Calu3 (cell line): ENCODE results near the gene CHRNA4. TPM values are rescaled to one million over a fixed set of nuclear protein-coding genes. Genes with fewer than 3 reads are reported as not detected.

Source experiments
- BruUV-seq: library from RNA; stranded (reverse); fragments of 400-500 nt; replicated peaks from 2 replicates; lab custom pipeline; 2021; lab: Mats Ljungman, UMichigan
- CTCF ChIA-PET: fragments of 300-600 bp; sonication (Branson Sonifier 250); formaldehyde crosslinking; loops from one replicate; lab custom pipeline; 2022; ENCODE audit warnings: antibody characterized with exemption; lab: Charles Lee
- DNase-seq: peaks from one replicate; pipeline ENCODE4 v3.0.0; 2022
- H3K27ac Mint-ChIP-seq: one replicate; pipeline ENCODE4 v1.8.0; 2022; ENCODE audit warnings: mixed read lengths; ENCODE audit not compliant: unreplicated experiment
- H3K27me3 Mint-ChIP-seq: one replicate; pipeline ENCODE4 v1.8.0; 2022; ENCODE audit warnings: mixed read lengths; ENCODE audit not compliant: unreplicated experiment
- H3K36me3 Mint-ChIP-seq: one replicate; pipeline ENCODE4 v1.8.0; 2022; ENCODE audit warnings: mild to moderate bottlenecking, moderate library complexity, mixed read lengths; ENCODE audit not compliant: insufficient read depth, unreplicated experiment
- H3K4me1 Mint-ChIP-seq: one replicate; pipeline ENCODE4 v1.8.0; 2022; ENCODE audit warnings: mild to moderate bottlenecking, low read depth, mixed read lengths; ENCODE audit not compliant: unreplicated experiment
- H3K4me3 Mint-ChIP-seq: one replicate; pipeline ENCODE4 v1.8.0; 2022; ENCODE audit warnings: mild to moderate bottlenecking, low read depth, moderate library complexity, mixed read lengths; ENCODE audit not compliant: unreplicated experiment
- H3K9me3 Mint-ChIP-seq: one replicate; pipeline ENCODE4 v1.8.0; 2022; ENCODE audit warnings: low read depth, mixed read lengths; ENCODE audit not compliant: unreplicated experiment
- intact Hi-C: fragments of 100-400 bp; cut with micrococcal nuclease; formaldehyde crosslinking; loops from one replicate; pipeline ENCODE4 v1.10.0; 2022; ENCODE audit not compliant: unreplicated experiment
- total RNA-seq: library from RNA; stranded (reverse); gene quantifications from 2 replicates; pipeline ENCODE4 v1.2.3, GENCODE V29; 2022
- TF ChIP-seq, protein P1 (sequence below): fragments of 200-600 bp; IDR thresholded peaks from one replicate; pipeline ENCODE4 v1.8.0; 2022; ENCODE audit warnings: antibody characterized with exemption; ENCODE audit not compliant: unreplicated experiment

The CHRNA4 gene
- total RNA-seq, 1 experiment from 2014 or later = not detected

DNA sequence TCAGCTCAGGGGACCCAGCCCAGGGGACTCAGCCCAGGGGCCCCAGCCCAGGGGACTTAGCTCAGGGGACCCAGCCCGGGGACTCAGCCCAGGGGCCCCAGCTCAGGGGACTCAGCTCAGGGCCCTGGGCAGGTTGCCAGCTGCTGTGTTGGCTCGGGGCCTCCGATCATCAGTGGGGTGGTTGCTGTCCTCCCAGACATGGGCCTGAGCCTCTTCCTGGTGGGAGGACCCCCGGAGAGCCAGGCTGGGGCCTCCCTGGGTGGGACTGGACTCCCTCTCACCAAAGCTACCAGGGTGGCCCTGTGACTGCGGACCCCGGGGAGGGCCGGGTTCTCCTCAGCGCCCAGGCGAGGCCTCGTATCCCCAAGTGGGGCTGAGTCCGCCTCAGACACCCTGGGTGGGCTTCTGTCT, 63.8 kb downstream of the CHRNA4 start:
- Mint-ChIP-seq H3K27ac (no peak overlapping the region), H3K4me1 (no peaks in the 10 kb centered on the region), H3K36me3 (peaks cover 14% of the 10 kb centered on the region), H3K4me3 (no peak overlapping the region), H3K9me3 (peaks cover 3% of the 10 kb centered on the region), H3K27me3 (peaks cover 100% of the 10 kb centered on the region)
- CTCF ChIA-PET = interaction anchor here (4.5 kb wide), 1 partner anchor 11 kb away, joined by 21 read pairs; no protein-coding TSS in a partner anchor
- DNase-seq = no peak
- intact Hi-C loops = no loop called here
- TF ChIP-seq, protein P1, sequence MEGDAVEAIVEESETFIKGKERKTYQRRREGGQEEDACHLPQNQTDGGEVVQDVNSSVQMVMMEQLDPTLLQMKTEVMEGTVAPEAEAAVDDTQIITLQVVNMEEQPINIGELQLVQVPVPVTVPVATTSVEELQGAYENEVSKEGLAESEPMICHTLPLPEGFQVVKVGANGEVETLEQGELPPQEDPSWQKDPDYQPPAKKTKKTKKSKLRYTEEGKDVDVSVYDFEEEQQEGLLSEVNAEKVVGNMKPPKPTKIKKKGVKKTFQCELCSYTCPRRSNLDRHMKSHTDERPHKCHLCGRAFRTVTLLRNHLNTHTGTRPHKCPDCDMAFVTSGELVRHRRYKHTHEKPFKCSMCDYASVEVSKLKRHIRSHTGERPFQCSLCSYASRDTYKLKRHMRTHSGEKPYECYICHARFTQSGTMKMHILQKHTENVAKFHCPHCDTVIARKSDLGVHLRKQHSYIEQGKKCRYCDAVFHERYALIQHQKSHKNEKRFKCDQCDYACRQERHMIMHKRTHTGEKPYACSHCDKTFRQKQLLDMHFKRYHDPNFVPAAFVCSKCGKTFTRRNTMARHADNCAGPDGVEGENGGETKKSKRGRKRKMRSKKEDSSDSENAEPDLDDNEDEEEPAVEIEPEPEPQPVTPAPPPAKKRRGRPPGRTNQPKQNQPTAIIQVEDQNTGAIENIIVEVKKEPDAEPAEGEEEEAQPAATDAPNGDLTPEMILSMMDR = no peak
- no TSS peak for BruUV-seq

DNA sequence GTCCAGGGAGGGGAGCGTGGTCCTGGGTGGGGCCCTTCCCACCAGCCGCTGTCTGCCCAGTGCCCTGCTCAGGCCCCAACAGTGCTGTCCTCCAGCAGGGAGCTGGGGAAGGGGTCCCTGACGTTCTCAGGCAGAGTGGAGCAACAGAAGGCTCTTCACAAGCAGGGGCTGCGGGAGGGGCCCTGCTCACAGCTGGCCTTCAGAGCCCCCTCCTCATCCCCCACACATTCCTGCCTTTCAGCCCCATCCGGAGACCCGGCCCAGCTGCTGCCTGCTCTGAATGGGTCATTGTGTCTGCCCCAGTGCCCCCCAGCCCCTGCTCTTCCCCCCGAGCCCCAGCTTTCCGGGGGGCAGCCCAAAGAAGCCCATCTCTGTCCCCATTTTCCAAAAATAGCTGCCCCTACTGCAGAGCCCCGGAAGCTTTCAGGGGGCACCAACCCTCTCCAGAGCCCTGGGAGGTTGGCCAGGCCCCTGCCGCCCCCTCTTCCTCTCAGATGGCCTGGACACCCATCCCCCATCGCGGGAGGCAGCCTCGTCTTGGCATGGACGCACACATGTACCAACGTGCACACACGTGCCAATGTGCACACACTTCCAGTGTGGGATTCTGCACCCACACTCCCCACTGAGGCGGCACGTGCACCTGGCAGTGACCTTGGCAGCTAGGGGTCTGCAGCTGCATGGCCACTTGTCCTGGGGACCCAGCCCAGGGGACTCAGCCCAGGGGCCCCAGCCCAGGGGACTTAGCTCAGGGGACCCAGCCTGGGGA, 64.4 kb downstream of the CHRNA4 start:
- no peak for DNase-seq
- intact Hi-C loops = no loop called here
- peaks cover 100% of the 10 kb centered on the region for H3K27me3 Mint-ChIP-seq
- CTCF ChIA-PET = interaction anchor here (0.7 to 4.5 kb wide), 2 partner anchors 12 to 72 kb away, joined by 3 to 21 read pairs; no protein-coding TSS in a partner anchor
- peaks cover 14% of the 10 kb centered on the region for H3K36me3 Mint-ChIP-seq
- no peak overlapping the region for H3K4me3 Mint-ChIP-seq
- no TSS peak for BruUV-seq
- H3K9me3 Mint-ChIP-seq = peaks cover 3% of the 10 kb centered on the region
- H3K27ac Mint-ChIP-seq = no peak overlapping the region
- TF ChIP-seq, protein P1 = no peak
- H3K4me1 Mint-ChIP-seq = no peaks in the 10 kb centered on the region

DNA sequence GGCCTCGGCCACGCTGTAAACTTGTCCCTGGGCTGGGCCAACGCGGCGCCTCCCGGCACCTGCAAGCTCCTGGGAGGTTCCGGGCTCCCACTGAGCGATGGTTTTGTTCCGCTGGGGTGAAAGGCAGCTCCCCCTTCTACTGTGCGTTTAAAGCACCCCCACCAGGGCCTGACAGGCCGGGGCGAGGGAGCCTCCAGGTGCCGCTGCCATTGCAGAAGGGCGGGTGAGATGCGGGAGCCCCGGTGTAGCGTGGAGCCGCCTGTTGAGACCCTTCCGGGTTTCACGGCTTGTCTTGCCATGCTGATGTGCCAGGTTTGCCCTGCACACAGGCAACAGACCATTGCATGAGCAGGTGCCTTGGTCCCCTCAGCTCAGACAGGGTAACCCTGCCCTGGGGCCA, 65.3 kb downstream of the CHRNA4 start:
- DNase-seq = no peak
- intact Hi-C loops = no loop called here
- Mint-ChIP-seq H3K36me3 (peaks cover 18% of the 10 kb centered on the region), H3K9me3 (no peaks in the 10 kb centered on the region), H3K27me3 (peaks cover 92% of the 10 kb centered on the region), H3K4me3 (no peak overlapping the region), H3K27ac (no peak overlapping the region), H3K4me1 (no peaks in the 10 kb centered on the region)
- BruUV-seq = no TSS peak
- CTCF ChIA-PET = interaction anchor here (1.3 to 4.5 kb wide), 2 partner anchors 13 to 73 kb away, joined by 5 to 21 read pairs; no protein-coding TSS in a partner anchor
- TF ChIP-seq, protein P1 = no peak

DNA sequence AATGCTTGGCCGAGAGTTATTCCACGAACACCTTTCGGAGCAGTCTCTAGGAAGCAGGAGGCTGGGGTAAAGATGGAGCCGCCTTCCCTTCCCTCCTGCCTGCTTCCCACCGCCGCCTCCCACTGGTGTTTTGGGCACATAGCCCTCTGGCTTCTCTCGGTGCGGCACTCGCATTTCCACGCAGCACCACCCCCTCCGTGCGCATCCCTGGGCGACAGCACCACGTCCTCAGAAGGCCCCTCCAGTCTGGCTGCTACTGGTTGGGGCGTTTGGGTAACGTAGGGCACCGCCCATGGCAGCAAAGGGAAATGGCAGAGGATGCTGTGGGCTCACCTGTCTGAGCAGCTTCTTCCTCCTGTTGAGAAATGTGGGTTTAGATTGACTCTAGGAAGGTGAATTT, 65.7 kb downstream of the CHRNA4 start:
- Mint-ChIP-seq H3K27ac (no peak overlapping the region), H3K27me3 (peaks cover 88% of the 10 kb centered on the region), H3K36me3 (peaks cover 23% of the 10 kb centered on the region), H3K4me3 (no peak overlapping the region), H3K4me1 (no peaks in the 10 kb centered on the region), H3K9me3 (no peaks in the 10 kb centered on the region)
- intact Hi-C loops = no loop called here
- CTCF ChIA-PET = interaction anchor here (1.3 to 4.5 kb wide), 2 partner anchors 13 to 72 kb away, joined by 5 to 21 read pairs; no protein-coding TSS in a partner anchor
- TF ChIP-seq, protein P1 = no peak
- no TSS peak for BruUV-seq
- no peak for DNase-seq
